ENCODE measurements around the gene TMEM135. TPM values are rescaled to one million over a fixed set of nuclear protein-coding genes. Genes with fewer than 3 reads are reported as not detected.

Gene TMEM135
- total RNA-seq, 2 donors from 2014 or later: 23.9 to 25.3 TPM

GRCh38 chr11:87110443-87111131 lies 72.9 kb downstream of the TMEM135 start:
- H3K27ac Mint-ChIP-seq: no peak overlapping the region
- H3K4me3 Mint-ChIP-seq: no peak overlapping the region
- DNase-seq: no peak
- H3K36me3 Mint-ChIP-seq (ENCODE audit: low read depth): peaks cover 2% of the 10 kb centered on the region
- H3K4me1 Mint-ChIP-seq: no peaks in the 10 kb centered on the region
- H3K27me3 Mint-ChIP-seq: no peaks in the 10 kb centered on the region
- ATAC-seq: no peak
- no peaks in the 10 kb centered on the region for H3K9me3 ChIP-seq (ENCODE audit: control insufficient read depth, low read length, poor library complexity, severe bottlenecking)

DNA sequence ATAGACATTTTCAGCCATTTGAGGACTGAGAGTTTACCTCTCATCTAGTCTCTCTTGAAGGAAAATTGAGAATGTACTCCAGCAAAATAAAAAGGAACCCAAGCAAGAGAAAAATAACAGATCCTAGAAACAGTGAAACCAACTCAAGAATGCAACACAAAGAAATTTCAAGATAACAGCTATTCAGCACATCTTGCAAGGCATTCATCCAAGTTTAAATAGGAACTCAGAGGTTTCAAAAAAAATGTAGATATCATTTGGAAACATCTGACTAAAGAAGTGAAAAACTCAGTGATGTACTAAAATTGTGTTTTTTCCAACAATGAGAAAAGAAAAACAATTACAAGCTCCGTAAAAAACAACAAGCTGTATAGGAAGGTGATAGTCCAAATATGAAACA lies 76.4 kb downstream of the TMEM135 start:
- DNase-seq (no peak), ATAC-seq (no peak)
- Mint-ChIP-seq H3K27me3 (no peaks in the 10 kb centered on the region), H3K36me3 (ENCODE audit: low read depth) (no peaks in the 10 kb centered on the region), H3K4me3 (no peak overlapping the region), H3K27ac (no peak overlapping the region), H3K4me1 (no peaks in the 10 kb centered on the region)
- no peaks in the 10 kb centered on the region for H3K9me3 ChIP-seq (ENCODE audit: control insufficient read depth, low read length, poor library complexity, severe bottlenecking)

GRCh38 chr11:87116185-87116584 lies 78.5 kb downstream of the TMEM135 start:
- H3K36me3 Mint-ChIP-seq (ENCODE audit: low read depth): no peaks in the 10 kb centered on the region
- H3K4me3 Mint-ChIP-seq: no peak overlapping the region
- H3K27ac Mint-ChIP-seq: no peak overlapping the region
- H3K4me1 Mint-ChIP-seq: no peaks in the 10 kb centered on the region
- no peak for DNase-seq
- H3K27me3 Mint-ChIP-seq: no peaks in the 10 kb centered on the region
- no peak for ATAC-seq
- no peaks in the 10 kb centered on the region for H3K9me3 ChIP-seq (ENCODE audit: control insufficient read depth, low read length, poor library complexity, severe bottlenecking)

- H3K27ac Mint-ChIP-seq: no peak overlapping the region
Observed at GRCh38 chr11:87120937-87121336, 83.2 kb downstream of the TMEM135 start.

DNA sequence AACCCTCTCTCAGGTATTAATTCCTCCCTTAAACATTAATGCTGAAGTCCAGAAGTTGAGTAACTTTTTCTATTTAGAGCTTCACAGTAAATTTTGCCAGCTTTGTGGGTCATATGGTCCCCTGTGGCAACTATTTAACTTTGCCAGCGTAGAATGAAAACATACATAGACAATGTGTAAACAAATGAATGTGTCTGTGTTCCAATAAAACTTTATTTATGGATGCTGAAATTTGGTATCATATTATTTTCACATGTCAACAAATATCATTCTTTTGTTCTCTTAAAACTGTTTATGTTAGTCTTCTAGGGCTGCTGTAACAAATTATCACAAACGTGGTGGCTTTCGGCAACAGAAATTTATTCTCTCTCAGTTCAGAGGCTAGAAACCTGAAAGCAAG lies 85.1 kb downstream of the TMEM135 start:
- ATAC-seq (no peak), DNase-seq (no peak)
- no peaks in the 10 kb centered on the region for H3K4me1 Mint-ChIP-seq
- no peak overlapping the region for H3K4me3 Mint-ChIP-seq
- no peaks in the 10 kb centered on the region for H3K36me3 Mint-ChIP-seq (ENCODE audit: low read depth)
- no peaks in the 10 kb centered on the region for H3K27me3 Mint-ChIP-seq
- H3K27ac Mint-ChIP-seq: no peak overlapping the region
- no peaks in the 10 kb centered on the region for H3K9me3 ChIP-seq (ENCODE audit: control insufficient read depth, low read length, poor library complexity, severe bottlenecking)

More at GRCh38 chr11:87120937-87121336, 83.2 kb downstream of the TMEM135 start:
- Mint-ChIP-seq H3K4me1 (no peaks in the 10 kb centered on the region), H3K27me3 (no peaks in the 10 kb centered on the region), H3K4me3 (no peak overlapping the region), H3K36me3 (ENCODE audit: low read depth) (no peaks in the 10 kb centered on the region)
- DNase-seq (no peak), ATAC-seq (no peak)
- no peaks in the 10 kb centered on the region for H3K9me3 ChIP-seq (ENCODE audit: control insufficient read depth, low read length, poor library complexity, severe bottlenecking)

DNA sequence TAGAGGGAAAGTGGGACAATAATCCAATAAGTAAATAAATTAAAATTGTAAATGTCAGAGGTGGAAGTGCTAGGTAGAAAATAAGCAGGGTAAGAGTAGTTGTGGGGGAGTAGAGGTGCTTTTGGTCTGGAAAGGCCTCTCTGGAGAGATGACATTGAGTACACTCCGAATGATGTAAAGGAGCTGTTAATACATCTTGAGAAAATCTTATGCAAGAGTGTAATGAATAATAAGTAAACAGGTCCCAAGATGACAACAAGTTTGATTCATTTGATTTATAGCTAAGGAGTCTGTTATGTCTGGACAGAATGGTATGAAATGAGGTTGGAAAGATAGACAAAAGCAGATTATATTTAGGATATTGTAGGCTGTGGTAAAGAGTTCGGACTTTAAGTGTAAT lies 87.5 kb downstream of the TMEM135 start:
- no peak overlapping the region for H3K4me3 Mint-ChIP-seq
- no peaks in the 10 kb centered on the region for H3K36me3 Mint-ChIP-seq (ENCODE audit: low read depth)
- no peak overlapping the region for H3K27ac Mint-ChIP-seq
- ATAC-seq: no peak
- DNase-seq: no peak
- no peaks in the 10 kb centered on the region for H3K9me3 ChIP-seq (ENCODE audit: control insufficient read depth, low read length, poor library complexity, severe bottlenecking)
- H3K27me3 Mint-ChIP-seq: no peaks in the 10 kb centered on the region
- peaks cover 3% of the 10 kb centered on the region for H3K4me1 Mint-ChIP-seq

- no peaks in the 10 kb centered on the region for H3K9me3 ChIP-seq (ENCODE audit: control insufficient read depth, low read length, poor library complexity, severe bottlenecking)
- Mint-ChIP-seq H3K27ac (no peak overlapping the region), H3K4me3 (no peak overlapping the region), H3K36me3 (ENCODE audit: low read depth) (no peaks in the 10 kb centered on the region), H3K4me1 (peaks cover 3% of the 10 kb centered on the region), H3K27me3 (no peaks in the 10 kb centered on the region)
- ATAC-seq (no peak), DNase-seq (no peak)
Observed at GRCh38 chr11:87127101-87127500, 89.4 kb downstream of the TMEM135 start.

DNA sequence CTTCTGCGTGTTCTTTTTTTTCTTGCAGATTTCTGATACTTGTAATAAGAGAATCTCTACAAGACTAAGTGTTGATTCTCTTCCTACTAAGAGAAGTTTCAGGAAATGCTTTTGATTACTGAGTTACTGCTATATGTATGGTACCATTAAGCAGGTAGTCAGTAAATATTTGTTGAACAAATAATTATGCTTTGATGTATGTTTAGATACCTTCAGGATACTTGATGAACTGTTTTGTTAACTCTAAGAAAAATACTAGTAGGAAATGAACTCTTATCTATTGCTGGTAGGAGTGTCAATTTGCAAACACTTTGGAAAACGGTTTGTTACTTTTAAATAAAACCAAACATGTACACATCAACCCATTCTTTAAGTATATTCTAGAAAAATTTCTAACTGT lies 90.6 kb downstream of the TMEM135 start:
- Mint-ChIP-seq H3K4me1 (peaks cover 3% of the 10 kb centered on the region), H3K27me3 (no peaks in the 10 kb centered on the region), H3K36me3 (ENCODE audit: low read depth) (no peaks in the 10 kb centered on the region), H3K4me3 (no peak overlapping the region), H3K27ac (no peak overlapping the region)
- no peak for ATAC-seq
- DNase-seq: no peak
- H3K9me3 ChIP-seq (ENCODE audit: control insufficient read depth, low read length, poor library complexity, severe bottlenecking): no peaks in the 10 kb centered on the region

GRCh38 chr11:87134524-87135106 lies 96.9 kb downstream of the TMEM135 start:
- no peak overlapping the region for H3K4me3 Mint-ChIP-seq

GRCh38 chr11:87136236-87136635 lies 98.5 kb downstream of the TMEM135 start:
- Mint-ChIP-seq H3K4me3 (no peak overlapping the region), H3K27me3 (no peaks in the 10 kb centered on the region)
- ATAC-seq: no peak

More at GRCh38 chr11:87134524-87135106, 96.9 kb downstream of the TMEM135 start:
- ATAC-seq (no peak), DNase-seq (no peak)
- no peak overlapping the region for H3K27ac Mint-ChIP-seq
- H3K36me3 Mint-ChIP-seq (ENCODE audit: low read depth): peaks cover 3% of the 10 kb centered on the region
- H3K4me1 Mint-ChIP-seq: no peaks in the 10 kb centered on the region
- no peaks in the 10 kb centered on the region for H3K27me3 Mint-ChIP-seq
- no peaks in the 10 kb centered on the region for H3K9me3 ChIP-seq (ENCODE audit: control insufficient read depth, low read length, poor library complexity, severe bottlenecking)

GRCh38 chr11:87137711-87138110 lies 100.0 kb downstream of the TMEM135 start:
- DNase-seq (no peak), ATAC-seq (no peak)

More at GRCh38 chr11:87136236-87136635, 98.5 kb downstream of the TMEM135 start:
- Mint-ChIP-seq H3K36me3 (ENCODE audit: low read depth) (peaks cover 3% of the 10 kb centered on the region), H3K4me1 (no peaks in the 10 kb centered on the region), H3K27ac (no peak overlapping the region)
- no peaks in the 10 kb centered on the region for H3K9me3 ChIP-seq (ENCODE audit: control insufficient read depth, low read length, poor library complexity, severe bottlenecking)
- no peak for DNase-seq

GRCh38 chr11:87139475-87139874 lies 101.7 kb downstream of the TMEM135 start:
- Mint-ChIP-seq H3K27ac (no peak overlapping the region), H3K4me1 (peaks cover 10% of the 10 kb centered on the region), H3K36me3 (ENCODE audit: low read depth) (peaks cover 3% of the 10 kb centered on the region), H3K27me3 (no peaks in the 10 kb centered on the region), H3K4me3 (no peak overlapping the region)
- DNase-seq: no peak
- H3K9me3 ChIP-seq (ENCODE audit: control insufficient read depth, low read length, poor library complexity, severe bottlenecking): no peaks in the 10 kb centered on the region
- no peak for ATAC-seq

More at GRCh38 chr11:87137711-87138110, 100.0 kb downstream of the TMEM135 start:
- Mint-ChIP-seq H3K27me3 (no peaks in the 10 kb centered on the region), H3K36me3 (ENCODE audit: low read depth) (peaks cover 3% of the 10 kb centered on the region), H3K27ac (no peak overlapping the region), H3K4me3 (no peak overlapping the region), H3K4me1 (peaks cover 5% of the 10 kb centered on the region)
- no peaks in the 10 kb centered on the region for H3K9me3 ChIP-seq (ENCODE audit: control insufficient read depth, low read length, poor library complexity, severe bottlenecking)

- H3K4me1 Mint-ChIP-seq: peaks cover 12% of the 10 kb centered on the region
Observed at GRCh38 chr11:87141322-87141721, 103.6 kb downstream of the TMEM135 start.

GRCh38 chr11:87141980-87142514 lies 104.3 kb downstream of the TMEM135 start:
- Mint-ChIP-seq H3K36me3 (ENCODE audit: low read depth) (no peaks in the 10 kb centered on the region), H3K27me3 (no peaks in the 10 kb centered on the region), H3K4me1 (peaks cover 12% of the 10 kb centered on the region), H3K27ac (no peak overlapping the region), H3K4me3 (no peak overlapping the region)
- no peak for DNase-seq
- H3K9me3 ChIP-seq (ENCODE audit: control insufficient read depth, low read length, poor library complexity, severe bottlenecking): no peaks in the 10 kb centered on the region
- ATAC-seq: no peak

More at GRCh38 chr11:87141322-87141721, 103.6 kb downstream of the TMEM135 start:
- Mint-ChIP-seq H3K27me3 (no peaks in the 10 kb centered on the region), H3K27ac (no peak overlapping the region), H3K36me3 (ENCODE audit: low read depth) (peaks cover 1% of the 10 kb centered on the region), H3K4me3 (no peak overlapping the region)
- H3K9me3 ChIP-seq (ENCODE audit: control insufficient read depth, low read length, poor library complexity, severe bottlenecking): no peaks in the 10 kb centered on the region
- ATAC-seq (no peak), DNase-seq (no peak)

Data from T-helper 17 cell (primary cell).